GM12875 (cell line): ENCODE results near the gene PLOD1.
A peak's percentile ranks its signal among the peaks of the same experiment; 100 is the strongest.
"Not testable (repeated sequence)": the region's sequence is repeated elsewhere in the genome, so short reads cannot be mapped to it uniquely, and the experiment has no call there.

Source experiments
- H3K4me3 ChIP-seq: one replicate; pipeline ENCODE4 v1.5.1; 2011; ENCODE audit warnings: low read depth, low read length, control low read depth
- TF ChIP-seq, protein P1 (sequence below): IDR thresholded peaks from 2 replicates; pipeline ENCODE4 v1.5.1; 2011; ENCODE audit warnings: low read depth, mild to moderate bottlenecking, control low read depth, inconsistent platforms, low read length, moderate library complexity, borderline replicate concordance; ENCODE audit not compliant: insufficient read depth

PLOD1 gene

GRCh38 chr1:11904978-11905377, 29.5 kb upstream of the PLOD1 start:
- TF ChIP-seq, protein P1, sequence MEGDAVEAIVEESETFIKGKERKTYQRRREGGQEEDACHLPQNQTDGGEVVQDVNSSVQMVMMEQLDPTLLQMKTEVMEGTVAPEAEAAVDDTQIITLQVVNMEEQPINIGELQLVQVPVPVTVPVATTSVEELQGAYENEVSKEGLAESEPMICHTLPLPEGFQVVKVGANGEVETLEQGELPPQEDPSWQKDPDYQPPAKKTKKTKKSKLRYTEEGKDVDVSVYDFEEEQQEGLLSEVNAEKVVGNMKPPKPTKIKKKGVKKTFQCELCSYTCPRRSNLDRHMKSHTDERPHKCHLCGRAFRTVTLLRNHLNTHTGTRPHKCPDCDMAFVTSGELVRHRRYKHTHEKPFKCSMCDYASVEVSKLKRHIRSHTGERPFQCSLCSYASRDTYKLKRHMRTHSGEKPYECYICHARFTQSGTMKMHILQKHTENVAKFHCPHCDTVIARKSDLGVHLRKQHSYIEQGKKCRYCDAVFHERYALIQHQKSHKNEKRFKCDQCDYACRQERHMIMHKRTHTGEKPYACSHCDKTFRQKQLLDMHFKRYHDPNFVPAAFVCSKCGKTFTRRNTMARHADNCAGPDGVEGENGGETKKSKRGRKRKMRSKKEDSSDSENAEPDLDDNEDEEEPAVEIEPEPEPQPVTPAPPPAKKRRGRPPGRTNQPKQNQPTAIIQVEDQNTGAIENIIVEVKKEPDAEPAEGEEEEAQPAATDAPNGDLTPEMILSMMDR = no peak
- H3K4me3 ChIP-seq = no peak overlapping the region

- TF ChIP-seq, protein P1 = no peak
Measured at GRCh38 chr1:11906870-11907269, 27.6 kb upstream of the PLOD1 start.

DNA sequence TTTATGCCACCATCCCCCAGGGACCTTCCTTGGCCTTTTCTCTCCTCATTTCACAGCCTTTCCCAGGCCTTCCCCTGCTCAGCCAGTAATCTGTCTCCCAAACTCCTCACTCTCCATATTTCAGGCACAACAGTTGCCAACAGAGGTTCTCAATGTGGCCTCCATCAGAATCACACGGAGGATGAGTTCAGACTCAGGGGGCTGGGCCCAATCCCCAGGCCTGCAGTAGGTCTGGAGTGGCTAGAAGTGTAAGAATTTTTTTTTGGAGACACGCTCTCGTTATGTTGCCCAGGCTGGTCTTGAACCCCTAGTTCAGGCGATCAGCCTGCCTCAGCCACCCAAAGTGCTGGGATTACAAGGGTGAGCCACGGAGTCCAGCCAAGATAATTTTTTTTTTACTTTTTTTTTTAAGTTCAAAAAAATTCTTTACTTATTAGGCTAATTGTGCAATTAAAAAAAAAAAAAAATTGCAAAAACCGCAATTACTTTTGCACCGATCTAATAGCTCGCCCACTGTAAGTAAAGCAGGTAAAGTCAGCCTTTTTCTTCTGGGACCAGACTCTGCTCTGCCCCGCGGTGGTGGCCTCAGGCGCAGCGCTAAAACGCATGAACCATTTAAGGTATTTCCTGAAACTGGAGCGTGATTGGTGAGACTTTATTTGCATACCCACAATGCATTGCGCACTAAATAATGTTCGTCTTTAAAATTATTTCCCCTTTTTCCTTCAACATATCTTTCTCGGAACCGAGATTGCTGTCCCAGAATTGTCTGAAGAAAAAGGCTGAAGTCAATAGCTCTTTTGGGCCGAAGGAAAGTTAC, 27.0 kb upstream of the PLOD1 start:
- no peak overlapping the region for H3K4me3 ChIP-seq
- TF ChIP-seq, protein P1 = peak; percentile 54

More at GRCh38 chr1:11906870-11907269, 27.6 kb upstream of the PLOD1 start:
- H3K4me3 ChIP-seq = no peak overlapping the region

GRCh38 chr1:11908095-11908675, 26.3 kb upstream of the PLOD1 start:
- TF ChIP-seq, protein P1 = no peak
- H3K4me3 ChIP-seq = peak overlapping the region; percentile 65

DNA sequence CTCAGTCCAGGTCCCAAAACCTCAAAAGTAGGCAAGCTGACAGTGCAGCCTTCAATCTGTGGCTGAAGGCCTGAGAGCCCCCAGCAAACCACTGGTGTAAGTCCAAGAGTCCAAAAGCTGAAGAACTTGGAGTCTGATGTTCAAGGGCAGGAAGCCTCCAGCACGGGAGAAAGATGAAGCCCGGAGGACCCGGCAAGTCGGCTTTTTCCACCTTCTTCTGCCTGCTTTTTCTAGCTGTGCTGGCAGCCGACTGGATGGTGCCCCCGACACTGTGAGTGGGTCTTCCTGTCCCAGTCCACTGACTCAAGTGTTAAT, 23.6 kb upstream of the PLOD1 start:
- not testable (repeated sequence) for H3K4me3 ChIP-seq

DNA sequence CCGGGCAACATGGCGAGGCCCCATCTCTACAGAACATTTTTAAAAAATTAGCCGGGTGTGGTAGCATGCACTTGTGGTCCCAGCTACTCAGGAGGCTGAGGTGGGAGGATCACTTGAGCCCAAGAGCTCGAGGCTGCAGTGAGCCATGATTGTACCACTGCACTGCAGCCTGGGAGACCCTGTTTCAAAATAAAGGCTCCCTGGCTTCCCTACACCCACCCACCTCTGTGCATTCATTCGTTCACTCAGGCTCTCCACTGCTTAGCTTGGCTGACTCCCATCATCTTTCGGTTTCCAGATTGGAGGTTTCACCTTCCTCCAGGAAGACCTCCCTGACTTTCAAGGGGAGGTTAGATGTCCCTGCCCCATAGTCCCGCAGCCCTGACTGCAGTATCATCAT, 22.5 kb upstream of the PLOD1 start:
- TF ChIP-seq, protein P1 = no peak
- no peak overlapping the region for H3K4me3 ChIP-seq

GRCh38 chr1:11912482-11913216, 21.9 kb upstream of the PLOD1 start:
- not testable (repeated sequence) for H3K4me3 ChIP-seq

DNA sequence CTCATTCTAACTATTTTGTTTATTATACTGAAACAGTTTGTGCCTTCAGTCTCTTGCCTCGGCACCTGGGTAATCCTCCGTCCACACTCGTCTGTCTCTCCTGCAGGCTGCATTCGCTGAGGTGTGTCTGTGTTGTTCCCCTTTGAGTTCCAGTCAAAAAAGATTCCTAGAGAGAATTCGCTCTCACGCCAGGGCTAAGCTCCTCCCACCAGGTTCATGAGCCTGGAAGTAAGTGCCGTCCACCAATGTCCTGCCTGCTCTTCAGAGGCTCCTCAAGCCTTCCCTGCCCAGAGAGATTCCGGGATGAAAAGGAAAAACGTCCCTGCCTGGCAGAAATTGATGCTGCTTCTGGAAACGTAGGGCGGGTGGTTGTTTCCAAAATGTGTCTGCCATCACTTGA, 21.2 kb upstream of the PLOD1 start:
- H3K4me3 ChIP-seq = no peak overlapping the region
- TF ChIP-seq, protein P1 = no peak
